Ovary (tissue), 3 donors: ENCODE results near the gene MAPK8.

Source experiments
- POLR2A ChIP-seq: fragments of 450-650 bp; IDR thresholded peaks from one replicate; pipeline ENCODE4 v1.6.1; 2017; ENCODE audit warnings: antibody characterized with exemption, mild to moderate bottlenecking, moderate library complexity
- TF ChIP-seq, protein P1 (sequence below), 3 donors: fragments of 450-650 bp in 2 of 3; fragments of 200-600 bp in 1 of 3; IDR thresholded peaks; one replicate each; pipeline versions ENCODE4 v1.5.1 to v1.8.0; 2016 to 2022; ENCODE audit warnings: antibody characterized with exemption in 3 of 3, mild to moderate bottlenecking in 1 of 3
- donor health status: DM: no; HTN: no; CAD: no.

DNA sequence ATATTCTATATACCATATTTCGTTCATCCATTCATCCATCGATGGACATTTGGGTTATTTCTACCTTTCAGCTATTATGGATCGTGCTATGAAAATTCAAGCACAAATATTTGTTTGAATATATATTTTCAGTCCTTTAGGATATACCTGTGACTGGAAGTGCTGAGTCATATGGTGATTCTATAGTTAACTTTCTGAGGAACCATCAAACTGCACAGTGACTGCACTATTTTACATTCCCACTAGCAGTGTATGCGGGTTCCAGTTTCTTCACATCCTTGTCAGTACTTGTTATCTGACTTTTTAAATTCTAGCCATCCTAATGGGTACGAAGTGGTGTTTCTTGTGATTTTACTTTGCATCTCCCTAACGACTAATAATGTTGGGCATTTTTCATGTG lies 104.0 kb downstream of the MAPK8 start:
- TF ChIP-seq, protein P1, sequence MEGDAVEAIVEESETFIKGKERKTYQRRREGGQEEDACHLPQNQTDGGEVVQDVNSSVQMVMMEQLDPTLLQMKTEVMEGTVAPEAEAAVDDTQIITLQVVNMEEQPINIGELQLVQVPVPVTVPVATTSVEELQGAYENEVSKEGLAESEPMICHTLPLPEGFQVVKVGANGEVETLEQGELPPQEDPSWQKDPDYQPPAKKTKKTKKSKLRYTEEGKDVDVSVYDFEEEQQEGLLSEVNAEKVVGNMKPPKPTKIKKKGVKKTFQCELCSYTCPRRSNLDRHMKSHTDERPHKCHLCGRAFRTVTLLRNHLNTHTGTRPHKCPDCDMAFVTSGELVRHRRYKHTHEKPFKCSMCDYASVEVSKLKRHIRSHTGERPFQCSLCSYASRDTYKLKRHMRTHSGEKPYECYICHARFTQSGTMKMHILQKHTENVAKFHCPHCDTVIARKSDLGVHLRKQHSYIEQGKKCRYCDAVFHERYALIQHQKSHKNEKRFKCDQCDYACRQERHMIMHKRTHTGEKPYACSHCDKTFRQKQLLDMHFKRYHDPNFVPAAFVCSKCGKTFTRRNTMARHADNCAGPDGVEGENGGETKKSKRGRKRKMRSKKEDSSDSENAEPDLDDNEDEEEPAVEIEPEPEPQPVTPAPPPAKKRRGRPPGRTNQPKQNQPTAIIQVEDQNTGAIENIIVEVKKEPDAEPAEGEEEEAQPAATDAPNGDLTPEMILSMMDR (IDR thresholded peaks at IDR 0.05), result no peak
- no peak for TF ChIP-seq POLR2A
